ENCODE measurements around the gene PLN.

The PLN gene

DNA sequence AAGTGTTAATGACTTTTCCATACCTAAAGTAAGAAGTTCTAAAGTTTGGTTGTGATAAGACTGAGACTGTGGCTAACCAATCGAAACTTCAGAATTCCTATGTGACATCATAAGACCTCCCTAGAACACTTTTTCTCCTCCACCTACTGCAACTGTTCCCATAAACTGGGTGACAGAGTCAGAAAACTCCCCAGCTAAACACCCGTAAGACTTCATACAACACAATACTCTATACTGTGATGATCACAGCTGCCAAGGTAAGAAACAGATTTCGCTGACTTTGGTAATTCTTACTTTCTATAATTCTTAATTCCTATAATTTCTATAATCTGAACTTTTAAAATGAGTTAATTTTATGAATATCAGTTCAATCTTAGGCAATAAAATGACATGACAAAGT lies at the start of gene PLN:
Gene PLN (plus strand): TSS at position 161 of the 400 bp plus-strand sequence. CDS start 10,626 bp downstream, outside the sequence.
- DNase-seq (ENCODE audit: low read depth), result no peak

- no peak for DNase-seq (ENCODE audit: low read depth)
Observed at GRCh38 chr6:118500130-118501015, 47.7 kb upstream of the PLN start.

- DNase-seq (ENCODE audit: low read depth), result no peak
Observed at GRCh38 chr6:118501099-118501498, 47.0 kb upstream of the PLN start.

GRCh38 chr6:118501765-118502164 lies 46.3 kb upstream of the PLN start:
- DNase-seq (ENCODE audit: low read depth), result no peak

DNA sequence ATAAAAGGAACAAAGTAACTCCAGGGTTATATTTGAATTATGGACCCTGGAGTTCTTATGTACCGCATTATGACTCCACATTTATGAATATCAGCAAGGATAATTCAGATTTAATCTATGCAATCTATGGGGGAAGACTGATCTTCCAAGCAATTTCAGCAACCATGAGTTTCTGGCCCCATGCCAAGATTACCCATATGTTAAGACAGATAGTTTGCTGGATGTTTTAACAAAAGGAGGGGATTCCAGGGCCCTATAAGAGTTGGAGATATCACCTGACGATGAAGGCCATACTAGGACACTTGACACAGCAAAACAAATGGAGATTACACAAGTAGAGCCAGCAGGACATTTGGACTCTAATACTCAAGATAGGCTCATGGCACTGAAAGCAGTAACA lies 45.9 kb upstream of the PLN start:
- DNase-seq (ENCODE audit: low read depth), result no peak

DNA sequence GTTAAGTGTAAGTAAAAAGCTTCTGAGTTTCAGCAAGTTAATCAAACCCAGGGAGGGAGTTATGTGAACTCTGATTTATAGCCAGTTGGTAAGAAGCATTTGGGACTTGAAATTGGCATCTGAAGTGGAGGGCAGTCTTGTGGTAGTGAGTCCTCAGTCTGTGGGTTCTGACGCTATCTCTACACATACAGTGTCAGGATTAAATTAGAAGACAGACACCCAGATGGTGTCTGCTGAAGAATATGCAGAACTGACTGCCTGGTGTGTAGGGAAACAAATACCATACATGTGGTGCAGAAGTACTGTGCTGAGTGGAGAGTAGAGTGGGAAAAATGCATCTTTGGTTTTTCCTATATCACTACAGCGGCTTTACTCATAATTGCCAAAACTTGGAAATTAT lies 43.5 kb upstream of the PLN start:
- DNase-seq (ENCODE audit: low read depth), result no peak

GRCh38 chr6:118505656-118506055 lies 42.4 kb upstream of the PLN start:
- DNase-seq (ENCODE audit: low read depth), result no peak

DNA sequence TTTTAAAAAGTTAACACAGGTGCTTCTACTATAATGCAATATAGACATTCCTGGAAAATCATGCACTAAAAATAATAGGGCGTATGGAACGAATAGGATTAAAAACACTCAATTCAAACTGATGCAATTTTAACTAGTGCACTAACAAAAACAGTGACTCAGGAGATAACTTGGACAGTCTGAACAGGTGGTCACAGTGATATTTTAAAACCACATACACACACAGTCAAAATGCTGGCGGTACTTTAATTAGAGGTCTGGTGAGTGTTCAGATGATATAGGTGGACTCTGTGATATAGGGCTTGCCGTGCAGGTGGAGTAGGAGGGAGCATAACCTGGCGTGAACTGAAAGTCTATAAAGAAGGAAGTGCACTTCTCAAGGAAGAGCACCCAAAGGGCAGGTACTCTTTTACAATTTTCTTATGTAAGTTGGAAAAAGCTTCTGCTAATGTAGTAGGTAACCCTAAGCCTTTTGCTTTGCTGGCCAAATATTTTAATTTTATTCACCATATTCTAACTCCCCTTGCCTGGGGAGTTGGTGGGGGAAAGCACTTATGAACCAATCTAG lies 41.9 kb upstream of the PLN start:
- no peak for DNase-seq (ENCODE audit: low read depth)

GRCh38 chr6:118507636-118508035 lies 40.5 kb upstream of the PLN start:
- no peak for DNase-seq (ENCODE audit: low read depth)

DNA sequence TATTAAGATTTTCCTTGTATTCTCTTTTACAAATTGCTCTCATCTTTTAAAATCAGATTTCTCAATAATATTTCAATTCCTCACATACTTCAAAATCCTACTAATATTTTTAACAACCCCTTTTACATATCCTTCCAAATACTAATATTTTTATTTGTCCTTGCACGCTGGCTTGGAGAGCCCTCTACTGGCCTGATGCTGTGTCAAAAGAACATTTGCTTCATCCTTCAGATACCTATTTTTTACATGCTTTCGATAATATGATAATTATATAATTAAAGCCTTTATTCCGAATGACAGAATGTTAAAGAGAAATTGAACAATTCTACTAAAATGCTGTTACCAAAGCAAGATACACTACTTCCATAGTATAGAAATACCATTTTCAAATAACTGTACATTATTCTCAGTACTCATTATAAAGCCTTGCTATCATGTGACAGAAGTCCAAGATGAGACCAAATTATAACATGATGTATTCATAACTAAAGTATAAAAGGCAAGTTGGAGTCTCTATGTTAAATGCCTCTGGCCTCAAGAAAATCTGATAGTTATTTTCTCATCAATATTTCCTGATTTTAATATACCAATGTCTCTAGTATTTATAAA lies 39.0 kb upstream of the PLN start:
- DNase-seq (ENCODE audit: low read depth), result no peak

GRCh38 chr6:118511930-118512715 lies 36.0 kb upstream of the PLN start:
- DNase-seq (ENCODE audit: low read depth), result no peak

- no peak for DNase-seq (ENCODE audit: low read depth)
Observed at GRCh38 chr6:118514689-118515088, 33.4 kb upstream of the PLN start.

DNA sequence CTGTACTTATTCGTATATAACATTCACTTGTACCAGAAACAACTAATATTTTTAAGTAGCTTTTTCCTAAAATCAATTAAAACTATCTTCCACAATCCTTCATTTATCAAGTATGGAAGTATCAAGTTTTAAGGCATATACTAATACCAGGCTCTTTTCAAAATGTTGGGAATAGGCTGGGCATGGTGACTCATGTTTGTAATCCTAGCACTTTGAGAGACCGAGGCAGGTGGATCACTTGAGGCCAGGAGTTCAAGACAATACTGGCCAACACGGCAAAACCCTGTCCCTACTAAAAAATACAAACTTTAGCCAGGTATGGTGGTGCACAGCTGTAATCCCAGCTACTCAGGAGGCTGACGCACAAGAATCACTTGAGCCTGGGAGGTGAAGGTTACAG lies 25.7 kb upstream of the PLN start:
- DNase-seq (ENCODE audit: low read depth), result no peak

DNA sequence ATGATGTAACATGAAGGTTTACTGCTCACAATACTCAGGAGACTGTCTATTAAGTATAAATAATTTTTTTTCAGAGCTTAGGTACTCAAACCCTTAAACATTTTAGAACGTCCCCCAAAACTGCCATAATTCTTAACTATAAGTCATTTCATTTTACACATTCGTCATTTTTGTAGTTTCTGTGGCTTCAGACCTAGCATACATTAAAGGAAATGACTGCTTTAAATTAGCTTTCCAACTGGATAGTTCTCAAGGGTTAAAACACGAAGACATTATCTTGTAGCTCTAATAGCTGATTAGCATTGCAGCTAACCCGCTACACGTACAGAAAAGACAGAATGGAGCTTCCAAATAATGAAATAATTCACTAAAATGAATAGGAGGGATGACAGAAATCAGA lies 24.9 kb upstream of the PLN start:
- no peak for DNase-seq (ENCODE audit: low read depth)

- DNase-seq (ENCODE audit: low read depth), result no peak
Observed at GRCh38 chr6:118524686-118525085, 23.4 kb upstream of the PLN start.

GRCh38 chr6:118525913-118526780 lies 21.9 kb upstream of the PLN start:
- DNase-seq (ENCODE audit: low read depth), result no peak

GRCh38 chr6:118528129-118528528 lies 20.0 kb upstream of the PLN start:
- DNase-seq (ENCODE audit: low read depth), result no peak

DNA sequence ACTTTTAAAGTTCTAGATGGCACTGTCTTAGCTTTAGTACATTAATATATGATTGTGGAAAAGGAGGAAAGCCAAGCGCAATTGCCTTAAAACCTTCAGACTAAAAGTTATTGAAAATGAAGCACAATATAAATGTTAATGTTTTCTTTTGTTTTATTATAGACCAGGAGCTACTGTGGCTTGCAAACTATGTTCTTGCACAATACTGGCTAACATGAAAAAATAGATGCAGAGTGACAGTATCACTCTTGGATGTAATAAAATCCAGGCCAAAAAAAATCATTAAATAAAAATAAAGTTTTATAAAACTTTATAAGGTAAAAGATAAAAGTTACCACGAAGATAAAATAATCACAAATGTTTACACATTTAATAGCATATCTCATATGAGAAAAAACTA lies 18.3 kb upstream of the PLN start:
- DNase-seq (ENCODE audit: low read depth), result no peak

- DNase-seq (ENCODE audit: low read depth), result no peak
Observed at GRCh38 chr6:118530942-118531341, 17.2 kb upstream of the PLN start.

GRCh38 chr6:118535176-118535844 lies 12.8 kb upstream of the PLN start:
- DNase-seq (ENCODE audit: low read depth), result no peak

- no peak for DNase-seq (ENCODE audit: low read depth)
Observed at GRCh38 chr6:118536478-118536877, 11.6 kb upstream of the PLN start.

Data from stimulated activated CD4-positive, alpha-beta T cell treated with anti-CD3 and anti-CD28 coated beads, Interleukin-2, amount 100 ng/mL, for 4 hours (primary cell).